Neural cell (in vitro differentiated cells): ENCODE data around the gene JAZF1. TPM values are rescaled to one million over a fixed set of nuclear protein-coding genes. Genes with fewer than 3 reads are reported as not detected.

Experiments used
- H2AFZ ChIP-seq: fragments of 200-600, 300-800 bp; sonication (generic), shearing (Covaris generic); 2 replicates; pipeline ENCODE4 v1.6.0; 2014; ENCODE audit warnings: low read depth, mild to moderate bottlenecking, antibody characterized with exemption, low read length, moderate library complexity
- H3F3A ChIP-seq: fragments of 200-600 bp; shearing (Covaris generic); 2 replicates; pipeline ENCODE4 v1.6.1; 2016; ENCODE audit warnings: mild to moderate bottlenecking, moderate library complexity, mixed read lengths, antibody characterized with exemption, low read length; ENCODE audit not compliant: insufficient read depth, poor library complexity, severe bottlenecking
- H3K27ac ChIP-seq: fragments of 200-600, 300-800 bp; sonication (generic), shearing (Covaris generic); 2 replicates; pipeline ENCODE4 v1.5.1; 2014; ENCODE audit warnings: mild to moderate bottlenecking, low read length, moderate library complexity
- H3K27me3 ChIP-seq: fragments of 300-800, 200-600 bp; sonication (generic), shearing (Covaris generic); 2 replicates; pipeline ENCODE4 v1.6.0; 2014; ENCODE audit warnings: mild to moderate bottlenecking, low read depth, low read length, moderate library complexity; ENCODE audit not compliant: insufficient read depth
- H3K36me3 ChIP-seq: fragments of 300-800, 200-600 bp; sonication (generic), shearing (Covaris generic); 2 replicates; pipeline ENCODE4 v1.5.1; 2014; ENCODE audit warnings: mild to moderate bottlenecking, antibody characterized with exemption, low read length, moderate library complexity; ENCODE audit not compliant: insufficient read depth
- H3K4me2 ChIP-seq: fragments of 300-800, 200-600 bp; sonication (generic), shearing (Covaris generic); 2 replicates; pipeline ENCODE4 v1.6.0; 2014; ENCODE audit warnings: mild to moderate bottlenecking, low read length
- H3K4me3 ChIP-seq: fragments of 300-800, 200-600 bp; sonication (generic), shearing (Covaris generic); 2 replicates; pipeline ENCODE4 v1.5.1; 2014; ENCODE audit warnings: mild to moderate bottlenecking, low read length, moderate library complexity
- H3K79me2 ChIP-seq: fragments of 200-600 bp; shearing (Covaris generic); replicated peaks from 2 replicates; pipeline ENCODE4 v1.6.0; 2014; ENCODE audit warnings: mild to moderate bottlenecking, low read length, moderate library complexity; ENCODE audit not compliant: insufficient read depth
- H3K9ac ChIP-seq: fragments of 300-800, 200-600 bp; sonication (generic), shearing (Covaris generic); 2 replicates; pipeline ENCODE4 v1.6.1; 2016; ENCODE audit warnings: mild to moderate bottlenecking, low read length, mixed read lengths
- H3K9me2 ChIP-seq: fragments of 200-600 bp; shearing (Covaris generic); 2 replicates; pipeline ENCODE4 v1.6.1; 2016; ENCODE audit warnings: mild to moderate bottlenecking, low read length, mixed read lengths; ENCODE audit not compliant: insufficient read depth
- H3K9me3 ChIP-seq: fragments of 200-600, 300-800 bp; sonication (generic), shearing (Covaris generic); 2 replicates; pipeline ENCODE4 v1.6.1; 2016; ENCODE audit warnings: mild to moderate bottlenecking, mixed run types, low read length, moderate library complexity, mixed read lengths
- H4K20me1 ChIP-seq: fragments of 200-600 bp; shearing (Covaris generic); 2 replicates; pipeline ENCODE4 v1.6.1; 2016; ENCODE audit warnings: mild to moderate bottlenecking, mixed run types; ENCODE audit not compliant: insufficient read depth
- CTCF ChIP-seq: fragments of 450-650 bp; IDR thresholded peaks from 2 replicates; pipeline ENCODE4 v1.5.1; 2014; ENCODE audit warnings: antibody characterized with exemption, mild to moderate bottlenecking, moderate library complexity; ENCODE audit not compliant: poor library complexity, severe bottlenecking
- EP300 ChIP-seq: fragments of 450-650 bp; conservative IDR thresholded peaks from 2 replicates; pipeline ENCODE4 v1.6.1; 2014; ENCODE audit warnings: antibody characterized with exemption, mild to moderate bottlenecking, moderate library complexity; ENCODE audit not compliant: poor library complexity, severe bottlenecking
- EZH2 ChIP-seq: fragments of 200-600, 300-800 bp; shearing (Covaris generic), sonication (generic); IDR thresholded peaks from 2 replicates; pipeline ENCODE4 v1.6.1; 2014; ENCODE audit warnings: antibody characterized with exemption, low read length, borderline replicate concordance, mild to moderate bottlenecking; ENCODE audit not compliant: insufficient read depth, poor library complexity, severe bottlenecking
- MXI1 ChIP-seq: fragments of 450-650 bp; conservative IDR thresholded peaks from 2 replicates; pipeline ENCODE4 v1.6.1; 2014; ENCODE audit warnings: antibody characterized with exemption, mild to moderate bottlenecking; ENCODE audit not compliant: poor library complexity, severe bottlenecking
- POLR2AphosphoS5 ChIP-seq: IDR thresholded peaks from 2 replicates; pipeline ENCODE4 v1.6.1; 2012
- RAD21 ChIP-seq: fragments of 450-650 bp; conservative IDR thresholded peaks from 2 replicates; pipeline ENCODE4 v1.6.1; 2014; ENCODE audit warnings: antibody characterized with exemption, mild to moderate bottlenecking, moderate library complexity
- SMC3 ChIP-seq: fragments of 450-650 bp; conservative IDR thresholded peaks from 2 replicates; pipeline ENCODE4 v1.6.1; 2014; ENCODE audit warnings: antibody characterized with exemption, mild to moderate bottlenecking, moderate library complexity; ENCODE audit not compliant: poor library complexity
- TAF1 ChIP-seq: IDR thresholded peaks from 2 replicates; pipeline ENCODE4 v1.6.1; 2012; ENCODE audit warnings: low read depth
- polyA plus RNA-seq: library from polyadenylated mRNA; depleted of rRNA; stranded (reverse); fragments of >200 nt; gene quantifications from 2 replicates; pipeline ENCODE4 v1.2.3, GENCODE V29; 2014
- TF ChIP-seq, protein P1 (sequence below): IDR thresholded peaks from 2 replicates; pipeline ENCODE4 v1.6.1; 2012; ENCODE audit warnings: borderline replicate concordance

JAZF1 gene
- polyA plus RNA-seq, 1 donor from 2014 or later: 29.5 TPM

DNA sequence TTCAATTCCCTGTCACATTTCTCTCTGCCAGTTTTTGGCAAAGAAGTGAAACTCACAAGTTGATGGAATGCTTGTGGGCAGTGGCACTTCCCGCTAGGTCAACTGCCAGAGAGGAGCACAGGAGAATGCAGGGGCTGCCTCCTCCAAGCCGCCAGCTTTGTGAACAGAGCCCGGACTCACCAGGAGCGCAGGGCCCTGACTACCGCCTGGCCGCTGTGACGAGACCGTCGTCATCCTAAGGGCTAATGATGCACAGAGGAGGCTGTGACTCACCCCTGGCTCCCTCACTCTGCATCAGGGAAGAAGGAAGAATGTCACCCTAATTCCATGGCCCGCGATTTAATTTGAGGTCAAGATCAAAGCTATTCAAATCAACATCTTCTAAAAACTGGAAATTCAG is 316.7 kb downstream of the JAZF1 start:
- Histone ChIP-seq H3K36me3 (no peaks in the 10 kb centered on the region), H2AFZ (no peak overlapping the region), H3F3A (peaks cover 3% of the 10 kb centered on the region), H3K9me2 (no peaks in the 10 kb centered on the region), H3K27me3 (no peaks in the 10 kb centered on the region), H3K4me2 (no peak overlapping the region), H3K4me3 (no peak overlapping the region), H3K9ac (no peak overlapping the region), H3K79me2 (no peaks in the 10 kb centered on the region), H3K9me3 (no peaks in the 10 kb centered on the region), H3K27ac (no peak overlapping the region), H4K20me1 (no peaks in the 10 kb centered on the region)
- TF ChIP-seq RAD21 (no peak), EP300 (no peak), SMC3 (no peak), TAF1 (no peak), CTCF (no peak), MXI1 (no peak), EZH2 (no peak), POLR2AphosphoS5 (no peak)
- TF ChIP-seq, protein P1, sequence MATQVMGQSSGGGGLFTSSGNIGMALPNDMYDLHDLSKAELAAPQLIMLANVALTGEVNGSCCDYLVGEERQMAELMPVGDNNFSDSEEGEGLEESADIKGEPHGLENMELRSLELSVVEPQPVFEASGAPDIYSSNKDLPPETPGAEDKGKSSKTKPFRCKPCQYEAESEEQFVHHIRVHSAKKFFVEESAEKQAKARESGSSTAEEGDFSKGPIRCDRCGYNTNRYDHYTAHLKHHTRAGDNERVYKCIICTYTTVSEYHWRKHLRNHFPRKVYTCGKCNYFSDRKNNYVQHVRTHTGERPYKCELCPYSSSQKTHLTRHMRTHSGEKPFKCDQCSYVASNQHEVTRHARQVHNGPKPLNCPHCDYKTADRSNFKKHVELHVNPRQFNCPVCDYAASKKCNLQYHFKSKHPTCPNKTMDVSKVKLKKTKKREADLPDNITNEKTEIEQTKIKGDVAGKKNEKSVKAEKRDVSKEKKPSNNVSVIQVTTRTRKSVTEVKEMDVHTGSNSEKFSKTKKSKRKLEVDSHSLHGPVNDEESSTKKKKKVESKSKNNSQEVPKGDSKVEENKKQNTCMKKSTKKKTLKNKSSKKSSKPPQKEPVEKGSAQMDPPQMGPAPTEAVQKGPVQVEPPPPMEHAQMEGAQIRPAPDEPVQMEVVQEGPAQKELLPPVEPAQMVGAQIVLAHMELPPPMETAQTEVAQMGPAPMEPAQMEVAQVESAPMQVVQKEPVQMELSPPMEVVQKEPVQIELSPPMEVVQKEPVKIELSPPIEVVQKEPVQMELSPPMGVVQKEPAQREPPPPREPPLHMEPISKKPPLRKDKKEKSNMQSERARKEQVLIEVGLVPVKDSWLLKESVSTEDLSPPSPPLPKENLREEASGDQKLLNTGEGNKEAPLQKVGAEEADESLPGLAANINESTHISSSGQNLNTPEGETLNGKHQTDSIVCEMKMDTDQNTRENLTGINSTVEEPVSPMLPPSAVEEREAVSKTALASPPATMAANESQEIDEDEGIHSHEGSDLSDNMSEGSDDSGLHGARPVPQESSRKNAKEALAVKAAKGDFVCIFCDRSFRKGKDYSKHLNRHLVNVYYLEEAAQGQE: no peak

GRCh38 chr7:27861747-27862146 is 318.8 kb downstream of the JAZF1 start:
- Histone ChIP-seq H3K4me3 (no peak overlapping the region), H3F3A (no peaks in the 10 kb centered on the region), H3K36me3 (no peaks in the 10 kb centered on the region), H3K27me3 (no peaks in the 10 kb centered on the region), H2AFZ (no peak overlapping the region), H3K9ac (no peak overlapping the region), H4K20me1 (no peaks in the 10 kb centered on the region), H3K27ac (no peak overlapping the region), H3K9me2 (no peaks in the 10 kb centered on the region), H3K4me2 (no peak overlapping the region), H3K79me2 (no peaks in the 10 kb centered on the region), H3K9me3 (no peaks in the 10 kb centered on the region)
- TF ChIP-seq MXI1: no peak

DNA sequence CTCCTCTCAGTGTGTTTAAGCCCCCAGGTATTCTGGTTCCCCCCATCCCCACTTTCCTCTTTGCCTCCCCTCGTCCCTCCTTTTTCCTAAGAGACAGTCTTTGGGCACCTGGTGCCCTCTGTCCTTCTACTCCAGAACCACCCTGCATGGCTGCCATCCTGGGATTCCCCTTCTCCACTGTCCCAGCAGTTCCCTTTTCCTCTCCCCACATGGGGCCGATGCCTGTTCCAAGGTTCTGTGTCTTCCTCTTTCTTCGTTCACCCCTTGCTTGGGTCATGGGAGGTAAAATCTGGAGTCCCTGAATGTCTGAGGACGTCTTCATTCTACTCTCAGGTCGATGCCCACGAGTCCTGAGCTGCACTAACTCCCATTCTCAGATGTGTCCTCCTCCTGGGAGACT is 319.8 kb downstream of the JAZF1 start:
- H3K9me2 ChIP-seq: no peaks in the 10 kb centered on the region
- no peaks in the 10 kb centered on the region for H3K36me3 ChIP-seq
- TF ChIP-seq EP300 (no peak), TAF1 (no peak), POLR2AphosphoS5 (no peak), SMC3 (no peak)
- TF ChIP-seq, protein P1: no peak
- no peak overlapping the region for H2AFZ ChIP-seq
- no peak overlapping the region for H3K4me2 ChIP-seq
- no peaks in the 10 kb centered on the region for H3K9me3 ChIP-seq
- H3K9ac ChIP-seq: no peak overlapping the region
- no peaks in the 10 kb centered on the region for H4K20me1 ChIP-seq
- H3K27me3 ChIP-seq: no peaks in the 10 kb centered on the region
- H3K79me2 ChIP-seq: no peaks in the 10 kb centered on the region
- no peaks in the 10 kb centered on the region for H3F3A ChIP-seq
- H3K4me3 ChIP-seq: no peak overlapping the region
- H3K27ac ChIP-seq: no peak overlapping the region
